NCI-H1105 treated with DMSO at 0.1 percent for 48 hours (cell line): ENCODE results near the gene ZNF516.
"Not testable (repeated sequence)": the region's sequence is repeated elsewhere in the genome, so short reads cannot be mapped to it uniquely, and the experiment has no call there.

ENCODE experiments used
- DNase-seq: peaks from one replicate; lab custom pipeline; 2025; lab: John Stamatoyannopoulos, UW

The ZNF516 gene, protein sequence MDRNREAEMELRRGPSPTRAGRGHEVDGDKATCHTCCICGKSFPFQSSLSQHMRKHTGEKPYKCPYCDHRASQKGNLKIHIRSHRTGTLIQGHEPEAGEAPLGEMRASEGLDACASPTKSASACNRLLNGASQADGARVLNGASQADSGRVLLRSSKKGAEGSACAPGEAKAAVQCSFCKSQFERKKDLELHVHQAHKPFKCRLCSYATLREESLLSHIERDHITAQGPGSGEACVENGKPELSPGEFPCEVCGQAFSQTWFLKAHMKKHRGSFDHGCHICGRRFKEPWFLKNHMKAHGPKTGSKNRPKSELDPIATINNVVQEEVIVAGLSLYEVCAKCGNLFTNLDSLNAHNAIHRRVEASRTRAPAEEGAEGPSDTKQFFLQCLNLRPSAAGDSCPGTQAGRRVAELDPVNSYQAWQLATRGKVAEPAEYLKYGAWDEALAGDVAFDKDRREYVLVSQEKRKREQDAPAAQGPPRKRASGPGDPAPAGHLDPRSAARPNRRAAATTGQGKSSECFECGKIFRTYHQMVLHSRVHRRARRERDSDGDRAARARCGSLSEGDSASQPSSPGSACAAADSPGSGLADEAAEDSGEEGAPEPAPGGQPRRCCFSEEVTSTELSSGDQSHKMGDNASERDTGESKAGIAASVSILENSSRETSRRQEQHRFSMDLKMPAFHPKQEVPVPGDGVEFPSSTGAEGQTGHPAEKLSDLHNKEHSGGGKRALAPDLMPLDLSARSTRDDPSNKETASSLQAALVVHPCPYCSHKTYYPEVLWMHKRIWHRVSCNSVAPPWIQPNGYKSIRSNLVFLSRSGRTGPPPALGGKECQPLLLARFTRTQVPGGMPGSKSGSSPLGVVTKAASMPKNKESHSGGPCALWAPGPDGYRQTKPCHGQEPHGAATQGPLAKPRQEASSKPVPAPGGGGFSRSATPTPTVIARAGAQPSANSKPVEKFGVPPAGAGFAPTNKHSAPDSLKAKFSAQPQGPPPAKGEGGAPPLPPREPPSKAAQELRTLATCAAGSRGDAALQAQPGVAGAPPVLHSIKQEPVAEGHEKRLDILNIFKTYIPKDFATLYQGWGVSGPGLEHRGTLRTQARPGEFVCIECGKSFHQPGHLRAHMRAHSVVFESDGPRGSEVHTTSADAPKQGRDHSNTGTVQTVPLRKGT

DNA sequence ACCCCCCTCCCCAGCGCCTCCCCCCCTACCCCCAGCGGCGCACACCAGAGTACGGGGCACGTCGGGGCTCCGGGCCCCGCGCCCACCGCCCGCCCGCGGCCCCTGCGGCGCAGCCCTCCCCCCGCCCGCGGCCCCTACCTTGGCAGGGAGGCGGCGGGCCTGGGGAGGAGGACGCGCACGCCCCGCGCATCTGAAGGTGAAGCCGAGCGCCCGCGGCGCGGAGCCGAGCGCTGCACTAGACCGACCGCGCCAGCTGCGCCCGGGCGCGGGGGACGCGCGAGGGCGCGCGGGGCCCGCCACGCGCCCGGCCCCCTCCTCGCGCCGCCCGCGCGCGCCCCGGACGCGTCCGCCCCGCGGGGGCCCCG, at the start of gene ZNF516:
Gene ZNF516, minus strand, starts transcription at position 237 of the 365 bp plus-strand sequence. CDS start 52,188 bp downstream, outside the sequence.
- peak; percentile 18 for DNase-seq

- DNase-seq: no peak
Observed at GRCh38 chr18:76538846-76539245, 43.8 kb upstream of the ZNF516 start.

- no peak for DNase-seq
Observed at GRCh38 chr18:76537621-76538020, 42.6 kb upstream of the ZNF516 start.

- DNase-seq: not testable (repeated sequence)
Observed at GRCh38 chr18:76536593-76536992, 41.6 kb upstream of the ZNF516 start.

DNA sequence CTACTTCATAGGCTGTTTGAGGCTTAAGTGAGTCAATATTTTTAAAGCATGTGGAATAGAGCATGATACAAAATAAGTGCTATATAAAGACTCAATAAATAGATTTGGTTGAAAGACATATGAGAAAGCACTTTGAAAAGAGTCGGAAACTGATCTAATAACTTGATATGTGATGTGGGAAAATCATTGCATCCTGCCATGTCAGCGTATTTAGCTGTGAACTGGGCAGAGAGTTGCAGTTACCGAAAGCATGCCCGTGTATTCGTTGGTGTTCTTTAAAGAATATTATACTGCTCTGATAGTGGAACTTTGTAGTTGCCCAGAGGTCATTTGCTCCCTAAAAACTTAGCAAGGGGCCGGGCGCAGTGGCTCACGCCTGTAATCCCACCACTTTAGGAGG, 37.8 kb upstream of the ZNF516 start:
- no peak for DNase-seq

DNA sequence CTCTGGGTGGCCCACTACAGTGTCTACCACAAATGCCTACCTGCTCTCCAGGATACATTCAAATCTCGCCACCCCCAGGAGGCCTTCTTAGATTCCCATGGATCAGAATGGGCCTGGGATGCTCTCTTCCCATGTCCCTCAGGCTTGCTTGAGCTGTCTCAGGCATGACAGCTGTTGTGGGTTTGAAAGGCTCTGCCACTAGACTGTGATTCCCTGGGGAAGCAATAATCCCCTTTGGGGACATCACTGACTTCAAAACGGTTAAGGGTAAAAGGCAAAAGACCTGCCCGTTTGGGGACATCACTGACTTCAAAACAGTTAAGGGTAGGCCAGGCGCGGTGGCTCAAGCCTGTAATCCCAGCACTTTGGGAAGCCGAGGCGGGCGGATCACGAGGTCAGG, 35.8 kb upstream of the ZNF516 start:
- DNase-seq: no peak

GRCh38 chr18:76530391-76530790, 35.3 kb upstream of the ZNF516 start:
- no peak for DNase-seq

DNA sequence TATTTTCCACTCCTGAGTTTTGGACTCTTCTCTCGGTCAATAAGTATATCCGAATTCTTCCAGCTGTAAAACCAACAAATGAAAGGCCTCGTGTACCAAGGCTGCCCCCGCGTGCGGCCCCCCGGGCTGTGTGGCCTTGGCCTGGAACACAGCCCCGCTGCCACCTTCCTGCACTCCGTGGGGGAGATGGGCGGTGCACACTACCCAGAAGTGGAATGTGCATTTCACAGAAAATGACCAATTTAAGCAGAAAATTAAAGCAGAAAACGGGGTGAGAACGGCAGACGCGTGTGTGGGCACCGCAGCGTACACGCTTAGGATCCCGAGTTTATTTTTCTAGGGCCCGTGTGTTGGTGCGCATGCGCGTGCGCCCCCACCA, 34.4 kb upstream of the ZNF516 start:
- no peak for DNase-seq

- peak; percentile 33 for DNase-seq
Observed at GRCh38 chr18:76528477-76529432, 33.7 kb upstream of the ZNF516 start.

GRCh38 chr18:76525911-76526310, 30.9 kb upstream of the ZNF516 start:
- no peak for DNase-seq

DNA sequence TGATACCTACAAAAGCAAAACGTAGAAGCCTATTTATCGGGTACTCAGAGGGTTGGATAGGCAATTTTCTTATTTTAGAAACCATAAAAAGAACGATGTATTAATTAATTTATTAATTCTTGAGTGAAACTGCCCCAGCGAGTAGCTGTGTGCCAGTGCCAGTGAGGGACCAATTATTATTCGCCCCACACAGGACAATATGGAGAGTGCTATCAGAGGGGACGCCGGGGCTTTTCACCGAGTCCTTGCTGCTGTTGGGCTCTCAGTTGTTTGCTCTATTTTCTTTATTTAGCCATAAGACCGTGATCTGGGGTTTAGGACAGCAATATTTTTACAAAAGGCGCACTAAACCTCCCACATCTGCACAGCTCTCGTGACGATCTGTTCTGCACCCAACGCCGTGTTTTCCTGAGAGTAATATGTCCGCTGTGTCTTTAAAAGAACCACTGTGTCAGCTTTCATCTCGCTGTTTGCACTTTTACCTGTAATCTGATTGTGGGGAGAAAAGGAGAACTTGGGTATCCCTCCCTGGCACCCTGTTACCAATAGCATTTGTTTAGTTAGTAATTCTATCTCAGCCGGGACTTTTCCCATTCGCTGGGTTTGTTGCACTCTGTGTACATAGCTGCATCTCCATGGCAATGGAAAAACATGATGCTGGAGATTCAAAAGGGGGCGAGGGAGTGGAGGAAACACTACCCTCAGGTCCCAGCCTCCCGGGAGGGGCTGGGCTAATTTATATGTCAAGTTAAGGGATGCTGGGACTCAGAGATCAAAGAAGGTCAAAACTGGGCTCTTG, 30.1 kb upstream of the ZNF516 start:
- DNase-seq: peak; percentile 86

DNA sequence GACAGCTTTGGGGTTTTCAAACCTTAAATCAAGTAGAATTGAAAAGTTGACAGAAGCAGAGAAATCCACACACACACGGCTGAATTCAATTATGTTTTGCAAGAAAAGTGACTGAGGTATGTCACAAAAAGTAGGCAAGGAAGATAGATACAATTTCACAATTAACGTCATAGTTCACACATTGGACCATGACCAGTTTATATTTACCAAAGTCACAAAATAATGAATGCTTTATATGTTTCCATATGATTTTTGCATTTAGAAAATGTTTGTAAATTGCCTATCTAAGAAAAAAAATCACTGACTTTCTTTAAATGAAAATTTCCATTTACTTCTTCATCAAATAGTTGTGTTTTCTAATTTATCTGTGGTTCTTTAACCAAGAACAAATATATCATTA, 29.4 kb upstream of the ZNF516 start:
- no peak for DNase-seq

GRCh38 chr18:76522551-76522950, 27.5 kb upstream of the ZNF516 start:
- no peak for DNase-seq

DNA sequence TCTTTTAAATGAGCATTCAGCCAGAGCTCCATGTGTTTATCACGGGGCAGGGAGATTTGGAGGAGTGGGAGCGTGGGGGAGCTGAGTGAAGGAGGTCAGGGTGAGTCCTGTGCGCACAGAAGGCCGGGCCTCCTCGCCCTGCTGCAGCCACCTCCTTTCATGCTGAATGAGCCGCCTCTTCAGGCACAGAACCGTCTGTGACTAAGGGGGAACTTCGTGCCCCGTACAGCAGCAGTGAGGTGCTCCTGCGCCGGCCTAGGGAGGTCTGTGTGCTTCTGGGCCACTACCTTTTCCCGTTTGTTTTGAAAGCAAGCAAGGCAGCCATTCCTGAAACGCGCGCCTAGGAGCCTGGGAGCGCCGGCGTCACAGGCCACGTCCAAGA, 27.1 kb upstream of the ZNF516 start:
- DNase-seq: no peak

DNA sequence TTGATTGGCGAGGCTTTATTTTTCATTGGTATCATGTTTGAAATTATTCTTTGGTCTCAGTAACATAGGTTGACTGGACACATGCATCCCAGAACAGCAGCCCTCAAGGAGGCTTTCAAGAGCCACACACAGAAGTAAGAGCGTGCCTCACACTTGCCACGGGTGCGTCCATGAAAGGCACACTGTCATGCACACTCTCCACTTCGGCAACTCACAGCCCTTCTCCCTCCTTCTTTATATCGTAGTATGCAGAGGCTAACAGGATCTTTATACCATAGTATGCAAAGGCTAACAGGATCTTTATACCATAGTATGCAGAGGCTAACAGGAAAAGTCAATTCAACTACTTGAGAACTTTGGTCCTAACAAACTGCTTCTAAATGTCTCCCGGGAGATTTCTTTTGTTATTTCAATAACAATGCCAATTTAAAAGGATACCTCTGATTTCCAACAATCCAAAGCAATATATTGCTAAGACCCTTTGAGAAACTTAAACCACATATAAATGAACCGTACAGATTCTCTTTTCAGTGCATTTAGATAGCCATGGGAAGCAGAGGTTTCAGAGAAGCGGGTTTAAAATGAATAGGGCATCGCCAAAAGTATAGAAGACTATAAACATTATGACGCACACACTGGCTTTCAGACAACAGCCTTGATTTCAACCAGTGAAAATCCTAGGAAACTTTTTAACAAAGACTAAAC, 26.5 kb upstream of the ZNF516 start:
- no peak for DNase-seq

DNA sequence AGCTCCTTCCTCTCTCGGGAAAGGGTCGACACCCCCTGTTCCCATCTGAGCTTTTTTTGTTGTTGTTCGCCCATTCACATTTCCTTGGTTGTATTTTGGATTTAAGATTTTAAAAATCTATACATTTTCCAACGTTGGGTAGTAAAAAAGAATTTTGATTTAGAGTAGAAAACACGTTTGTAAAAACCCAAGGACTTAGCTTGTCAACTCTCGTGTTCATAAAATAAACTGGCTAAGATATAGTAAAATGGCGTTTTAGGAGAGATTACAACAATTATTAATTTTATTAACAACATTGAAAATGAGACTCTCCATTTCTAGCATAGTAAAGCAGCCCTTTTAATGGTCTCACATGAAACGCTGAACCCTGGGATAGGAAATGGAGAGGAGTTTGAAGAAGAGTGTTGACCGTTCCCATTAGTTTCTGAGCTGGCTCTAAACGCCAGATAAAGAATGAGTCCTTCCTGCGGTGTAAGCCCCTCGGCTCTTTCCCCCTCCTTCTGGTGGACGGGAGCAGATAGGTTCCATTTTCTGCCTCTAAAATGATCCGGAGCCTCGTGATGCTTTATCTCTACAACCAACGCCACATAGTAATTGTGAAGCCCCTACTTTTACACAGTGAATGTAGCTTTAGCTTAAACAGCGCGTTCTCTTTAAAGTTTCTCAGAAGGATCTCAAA, 24.0 kb upstream of the ZNF516 start:
- no peak for DNase-seq

- DNase-seq: no peak
Observed at GRCh38 chr18:76518123-76518859, 23.2 kb upstream of the ZNF516 start.

GRCh38 chr18:76515576-76515975, 20.5 kb upstream of the ZNF516 start:
- DNase-seq: no peak

DNA sequence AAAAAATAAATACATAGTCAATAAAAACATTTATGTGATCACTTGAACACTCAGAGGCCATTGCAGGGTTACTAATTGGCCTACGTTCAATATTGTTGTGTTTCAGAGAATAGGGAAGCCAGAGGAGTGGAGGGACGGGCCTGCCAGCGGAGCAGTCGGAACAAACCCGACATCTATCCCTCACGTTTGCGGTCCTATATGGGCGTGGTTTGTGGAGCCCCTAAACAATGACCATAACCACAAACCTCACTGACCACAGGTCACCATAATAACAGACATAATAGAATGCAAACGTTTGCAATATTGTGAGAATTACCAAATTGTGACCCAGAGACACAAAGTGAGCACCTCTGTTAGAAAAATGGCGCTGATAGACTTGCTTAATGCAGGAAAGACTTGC, 19.5 kb upstream of the ZNF516 start:
- no peak for DNase-seq
